ENCODE data around the gene LMAN1L.
A peak's percentile ranks its signal among the peaks of the same experiment; 100 is the strongest.

Gene LMAN1L

GRCh38 chr15:74812533-74812932 is at the start of gene LMAN1L:
TSS of gene LMAN1L (plus strand) at chr15:74812835. CDS start at chr15:74812855, 20 bp downstream.
- no peak for DNase-seq

GRCh38 chr15:74763416-74763815 is 49.2 kb upstream of the LMAN1L start:
- DNase-seq = no peak

GRCh38 chr15:74767167-74768098 is 45.2 kb upstream of the LMAN1L start:
- peak in 1 of 3 donors; percentile 8 for DNase-seq

- DNase-seq = no peak
These were observed 44.4 kb upstream of the LMAN1L start for GRCh38 chr15:74768099-74768770.

- DNase-seq = peak; percentile 69 to 77 (median 70)
These were observed 43.8 kb upstream of the LMAN1L start for GRCh38 chr15:74768771-74769342.

GRCh38 chr15:74769463-74770025 is 43.1 kb upstream of the LMAN1L start:
- no peak for DNase-seq

- no peak for DNase-seq
These were observed 42.3 kb upstream of the LMAN1L start for GRCh38 chr15:74770211-74770903.

- no peak for DNase-seq
These were observed 39.3 kb upstream of the LMAN1L start for GRCh38 chr15:74773329-74773728.

GRCh38 chr15:74773731-74774252 is 38.8 kb upstream of the LMAN1L start:
- peak; percentile 48 to 62 (median 54) for DNase-seq

- peak; percentile 64 to 79 (median 65) for DNase-seq
These were observed 37.5 kb upstream of the LMAN1L start for GRCh38 chr15:74775132-74775562.

- DNase-seq = no peak
These were observed 36.7 kb upstream of the LMAN1L start for GRCh38 chr15:74775894-74776293.

GRCh38 chr15:74776821-74777768 is 35.5 kb upstream of the LMAN1L start:
- peak; percentile 89 to 92 (median 91) for DNase-seq

GRCh38 chr15:74777769-74778598 is 34.7 kb upstream of the LMAN1L start:
- peak; percentile 65 to 76 (median 67) for DNase-seq

GRCh38 chr15:74778599-74778970 is 34.0 kb upstream of the LMAN1L start:
- DNase-seq = no peak

- no peak for DNase-seq
These were observed 33.4 kb upstream of the LMAN1L start for GRCh38 chr15:74779162-74779648.

GRCh38 chr15:74780523-74781430 is 31.9 kb upstream of the LMAN1L start:
- DNase-seq = peak; percentile 72 to 77 (median 74)

GRCh38 chr15:74781431-74782258 is 31.0 kb upstream of the LMAN1L start, which contains the start of gene CSK:
TSS of gene CSK (plus strand) at chr15:74782080. CDS start at chr15:74798298, 16,218 bp downstream.
- DNase-seq = peak; percentile 90 to 97 (median 94)

Data from suppressor macrophage treated with lipopolysaccharide for 1 hour (primary cell).